Activated T-helper 2 cell treated with anti-CD3 and anti-CD28 coated beads, Interferon-gamma antibody, Interleukin-2, Interleukin-4, amounts not matched to agents 10 μg/mL and 5 μg/mL and 100 μg/mL, durations not matched to agents 14 hours and 24 hours and 36 hours (primary cell): ENCODE measurements around the gene SOX14. TPM values are rescaled to one million over a fixed set of nuclear protein-coding genes. Genes with fewer than 3 reads are reported as not detected.

Source experiments
- DNase-seq: peaks from one replicate; pipeline ENCODE4 v3.0.0; 2021; ENCODE audit warnings: low spot score
- H3K27ac Mint-ChIP-seq: one replicate; pipeline ENCODE4 v1.8.0; 2021; ENCODE audit warnings: mixed read lengths
- H3K27me3 Mint-ChIP-seq: one replicate; pipeline ENCODE4 v1.8.0; 2021; ENCODE audit warnings: low read depth, mixed read lengths
- H3K36me3 Mint-ChIP-seq: one replicate; pipeline ENCODE4 v1.8.0; 2021; ENCODE audit warnings: low read depth, mixed read lengths
- H3K4me1 Mint-ChIP-seq: one replicate; pipeline ENCODE4 v1.8.0; 2021; ENCODE audit warnings: low read depth, mixed read lengths
- H3K4me3 Mint-ChIP-seq: one replicate; pipeline ENCODE4 v1.8.0; 2021; ENCODE audit warnings: low read depth, mild to moderate bottlenecking, moderate library complexity, mixed read lengths
- H3K9me3 Mint-ChIP-seq: one replicate; pipeline ENCODE4 v1.8.0; 2021; ENCODE audit warnings: mixed read lengths
- intact Hi-C: fragments of 100-400 bp; cut with micrococcal nuclease; formaldehyde crosslinking; loops from one replicate; pipeline ENCODE4 v1.15.1; 2023
- total RNA-seq: library from RNA; stranded (reverse); gene quantifications from 2 replicates; pipeline ENCODE4 v1.2.3, GENCODE V29; 2022

Gene SOX14
- total RNA-seq, 1 donor from 2014 or later, result not detected

DNA sequence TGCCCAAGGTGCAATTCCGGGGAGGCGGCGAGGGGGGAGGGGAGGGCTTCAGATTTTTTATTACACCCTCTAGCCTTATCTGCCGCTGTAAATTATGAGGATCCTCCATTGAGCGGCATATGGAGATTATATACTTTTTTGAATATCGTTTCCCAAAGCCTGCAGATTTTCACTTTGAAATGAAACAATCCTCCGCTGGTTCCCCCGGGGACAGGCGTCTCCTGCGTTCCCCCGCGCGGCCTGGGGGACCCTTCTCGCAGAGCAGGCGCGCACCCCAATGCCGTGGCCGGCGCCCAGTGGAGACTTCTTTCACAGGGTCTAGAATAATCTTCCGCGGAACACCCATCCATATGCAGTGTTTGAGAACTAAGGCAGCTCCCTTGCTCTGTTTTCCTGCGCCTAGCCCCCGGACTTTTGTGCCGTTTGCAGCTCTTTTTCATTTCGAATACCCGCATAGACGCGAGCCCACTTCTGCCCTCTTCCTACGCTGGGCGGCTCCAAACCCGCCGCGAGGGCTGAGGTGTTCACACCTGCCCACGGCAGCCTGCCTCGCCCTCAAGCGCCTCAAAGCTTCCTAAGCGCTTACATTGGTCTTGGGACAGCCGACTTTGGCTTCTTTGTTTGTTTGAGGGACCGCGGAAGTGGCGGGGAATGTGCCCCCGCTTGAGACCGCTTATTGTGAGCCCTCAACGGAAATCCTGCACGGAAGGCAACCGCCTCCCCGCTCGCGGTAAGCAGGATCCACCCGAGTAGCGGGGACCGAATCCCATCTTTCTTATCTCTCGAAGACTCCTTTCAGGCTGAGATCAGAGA lies 7.5 kb downstream of the SOX14 start:
- Mint-ChIP-seq H3K27ac (no peak overlapping the region), H3K36me3 (peaks cover 5% of the 10 kb centered on the region), H3K27me3 (peaks cover 78% of the 10 kb centered on the region), H3K4me1 (peaks cover 2% of the 10 kb centered on the region), H3K4me3 (no peak overlapping the region), H3K9me3 (no peaks in the 10 kb centered on the region)
- intact Hi-C loops, result loop anchor here (2.0 kb wide), 1 partner anchor 1165 kb away; no protein-coding TSS in a partner anchor
- DNase-seq, result no peak

DNA sequence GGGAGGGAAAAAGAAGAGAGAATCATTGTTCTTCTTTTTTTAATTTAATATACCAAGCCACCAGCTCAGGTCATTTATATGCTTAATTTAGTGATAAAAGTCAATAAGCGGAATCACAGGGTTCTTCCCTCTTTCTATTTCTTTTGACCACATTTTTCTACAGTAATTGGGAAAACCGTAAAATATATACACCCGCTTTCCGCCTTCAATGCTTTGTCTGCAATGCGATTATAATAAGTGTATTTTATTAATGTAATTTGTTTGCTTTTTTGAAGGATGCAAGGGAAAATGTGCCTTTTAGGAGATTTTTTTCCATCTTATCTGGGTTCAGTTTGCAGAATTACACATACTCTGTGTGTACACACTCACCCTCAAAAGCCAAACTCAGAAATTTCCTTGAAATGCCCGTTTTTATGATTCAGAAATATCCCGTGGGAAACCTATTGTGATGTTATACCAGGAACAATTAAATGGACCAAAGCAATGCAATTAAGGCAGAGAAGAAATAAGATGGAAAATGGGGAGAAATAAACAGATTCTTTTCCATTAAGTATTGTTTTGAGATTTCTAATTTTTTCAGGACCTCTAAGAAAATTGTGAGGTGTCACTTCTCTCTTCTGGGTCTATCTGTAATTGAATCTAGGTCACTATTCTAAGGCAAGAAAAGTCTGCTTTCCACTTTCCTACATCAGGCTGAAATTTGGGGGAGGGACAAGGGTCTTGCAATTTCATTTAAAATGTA lies 8.3 kb downstream of the SOX14 start:
- Mint-ChIP-seq H3K4me1 (peaks cover 2% of the 10 kb centered on the region), H3K4me3 (no peak overlapping the region), H3K27ac (no peak overlapping the region), H3K27me3 (peaks cover 73% of the 10 kb centered on the region), H3K9me3 (no peaks in the 10 kb centered on the region), H3K36me3 (peaks cover 5% of the 10 kb centered on the region)
- no peak for DNase-seq
- intact Hi-C loops, result no loop called here

DNA sequence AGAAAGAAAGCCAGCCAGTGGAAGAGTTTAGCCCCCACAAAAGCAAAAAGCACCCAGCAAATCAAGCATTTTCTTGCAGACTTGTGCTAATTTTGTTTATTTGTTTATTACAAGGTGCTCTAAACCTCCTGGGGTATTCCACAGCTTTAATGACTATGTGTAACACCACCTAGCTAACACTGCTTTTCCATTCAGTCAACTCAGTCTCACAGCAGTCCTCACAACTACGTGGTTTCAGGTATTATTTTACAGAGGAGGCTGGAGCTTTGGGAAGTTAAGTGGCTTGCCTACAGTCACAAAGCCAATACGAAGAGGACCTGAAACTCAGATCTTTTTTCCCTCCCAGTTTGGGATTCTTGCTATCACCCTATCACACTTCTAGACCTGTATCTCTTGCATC lies 14.8 kb downstream of the SOX14 start:
- H3K4me1 Mint-ChIP-seq, result no peaks in the 10 kb centered on the region
- H3K36me3 Mint-ChIP-seq, result no peaks in the 10 kb centered on the region
- H3K27ac Mint-ChIP-seq, result no peak overlapping the region
- peaks cover 25% of the 10 kb centered on the region for H3K27me3 Mint-ChIP-seq
- no peak overlapping the region for H3K4me3 Mint-ChIP-seq
- DNase-seq, result no peak
- intact Hi-C loops, result no loop called here
- no peaks in the 10 kb centered on the region for H3K9me3 Mint-ChIP-seq

DNA sequence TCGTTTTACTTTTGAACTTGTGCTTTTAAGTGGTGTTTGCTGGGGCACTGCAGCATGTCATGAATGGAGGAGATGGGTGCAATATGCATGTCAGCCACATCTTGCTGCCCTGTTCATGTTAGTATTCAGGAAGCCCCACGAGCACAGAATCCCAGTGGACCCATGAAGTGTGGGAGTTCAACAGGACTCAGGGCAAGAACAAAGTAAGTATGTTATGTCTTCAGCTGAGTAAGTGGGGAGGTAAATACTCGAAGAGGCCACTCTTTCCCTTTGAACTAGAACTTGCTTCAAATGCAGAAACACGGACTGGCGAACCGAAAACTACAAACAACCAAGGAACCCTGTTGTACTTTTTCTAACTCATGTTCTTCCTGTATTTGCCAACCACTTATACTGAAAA lies 23.4 kb downstream of the SOX14 start:
- H3K4me1 Mint-ChIP-seq, result no peaks in the 10 kb centered on the region
- H3K27me3 Mint-ChIP-seq, result no peaks in the 10 kb centered on the region
- no peak overlapping the region for H3K27ac Mint-ChIP-seq
- DNase-seq, result no peak
- H3K4me3 Mint-ChIP-seq, result no peak overlapping the region
- no peaks in the 10 kb centered on the region for H3K9me3 Mint-ChIP-seq
- no peaks in the 10 kb centered on the region for H3K36me3 Mint-ChIP-seq
- intact Hi-C loops, result no loop called here

DNA sequence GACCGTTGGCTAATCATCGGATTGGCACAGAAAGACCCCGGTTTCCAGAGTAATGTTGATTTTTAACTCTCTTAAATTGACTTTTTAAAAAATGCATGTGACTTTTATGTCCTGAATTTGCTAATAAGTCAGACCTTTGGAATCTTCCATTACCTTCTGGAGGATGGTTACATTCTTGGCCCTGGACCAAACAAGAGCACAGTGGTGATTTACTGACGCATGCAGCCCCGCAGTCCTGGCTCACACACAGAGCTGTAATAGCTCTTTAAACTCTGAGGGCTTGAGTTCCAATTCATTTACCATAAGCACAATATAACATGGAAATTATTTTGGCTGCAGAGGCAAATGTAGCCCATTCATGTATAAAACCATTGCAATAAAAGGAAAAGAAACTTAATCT lies 25.1 kb downstream of the SOX14 start:
- H3K36me3 Mint-ChIP-seq, result no peaks in the 10 kb centered on the region
- H3K27me3 Mint-ChIP-seq, result no peaks in the 10 kb centered on the region
- H3K27ac Mint-ChIP-seq, result no peak overlapping the region
- intact Hi-C loops, result no loop called here
- no peak for DNase-seq
- H3K4me1 Mint-ChIP-seq, result no peaks in the 10 kb centered on the region
- H3K4me3 Mint-ChIP-seq, result no peak overlapping the region
- H3K9me3 Mint-ChIP-seq, result no peaks in the 10 kb centered on the region

DNA sequence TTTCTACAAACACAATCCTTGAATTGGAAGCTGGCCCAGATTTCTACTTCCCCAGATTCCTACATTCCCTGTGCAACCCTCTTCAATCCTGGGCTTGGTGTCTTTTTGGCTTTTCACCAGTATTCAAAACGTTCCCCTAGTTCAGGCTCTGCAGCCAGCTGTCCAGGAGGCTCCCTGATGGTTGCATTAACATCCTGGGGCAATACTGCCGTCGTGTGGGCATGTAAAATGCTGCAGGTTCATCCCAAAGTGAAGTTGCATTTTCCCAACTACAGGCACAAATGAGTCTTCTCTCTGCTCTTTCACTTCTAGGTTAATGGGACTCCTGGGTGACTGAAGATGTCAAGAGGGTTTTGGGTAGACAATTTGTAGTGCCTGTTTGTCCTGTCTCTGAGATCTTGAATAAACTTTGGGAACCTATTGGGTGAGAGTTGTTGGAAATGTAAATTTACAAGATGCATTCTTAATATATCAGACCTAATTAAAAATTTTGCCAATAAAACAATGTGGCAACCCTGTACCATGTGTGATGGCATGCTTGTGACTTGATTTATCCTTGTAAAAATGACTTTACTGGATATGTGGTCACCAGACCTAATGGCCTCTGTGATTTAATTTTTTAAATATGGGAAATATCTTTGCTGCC lies 28.6 kb downstream of the SOX14 start:
- Mint-ChIP-seq H3K36me3 (no peaks in the 10 kb centered on the region), H3K4me3 (no peak overlapping the region), H3K4me1 (no peaks in the 10 kb centered on the region), H3K27me3 (no peaks in the 10 kb centered on the region), H3K9me3 (no peaks in the 10 kb centered on the region), H3K27ac (no peak overlapping the region)
- no peak for DNase-seq
- intact Hi-C loops, result no loop called here

DNA sequence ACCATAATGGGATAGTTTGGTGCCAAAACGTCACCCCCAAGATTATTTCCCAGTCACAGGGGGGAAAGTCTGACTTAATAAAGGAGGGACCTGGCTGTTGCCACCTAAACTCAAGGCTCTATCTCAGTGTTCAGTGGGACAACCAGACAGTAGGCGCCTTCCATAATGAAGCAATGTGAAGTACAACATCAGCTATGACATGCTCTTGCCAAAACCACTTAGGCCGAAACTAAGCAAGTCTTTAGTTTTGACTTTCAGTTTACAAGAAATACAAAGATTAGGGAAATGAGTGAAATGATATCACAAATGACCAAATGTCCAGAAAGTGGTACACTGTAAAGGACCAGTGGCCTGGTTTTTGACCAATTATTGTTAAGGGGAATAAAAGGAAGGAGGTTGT lies 32.9 kb downstream of the SOX14 start:
- Mint-ChIP-seq H3K4me1 (no peaks in the 10 kb centered on the region), H3K27me3 (no peaks in the 10 kb centered on the region), H3K9me3 (no peaks in the 10 kb centered on the region), H3K36me3 (no peaks in the 10 kb centered on the region), H3K27ac (no peak overlapping the region), H3K4me3 (no peak overlapping the region)
- intact Hi-C loops, result no loop called here
- DNase-seq, result no peak

DNA sequence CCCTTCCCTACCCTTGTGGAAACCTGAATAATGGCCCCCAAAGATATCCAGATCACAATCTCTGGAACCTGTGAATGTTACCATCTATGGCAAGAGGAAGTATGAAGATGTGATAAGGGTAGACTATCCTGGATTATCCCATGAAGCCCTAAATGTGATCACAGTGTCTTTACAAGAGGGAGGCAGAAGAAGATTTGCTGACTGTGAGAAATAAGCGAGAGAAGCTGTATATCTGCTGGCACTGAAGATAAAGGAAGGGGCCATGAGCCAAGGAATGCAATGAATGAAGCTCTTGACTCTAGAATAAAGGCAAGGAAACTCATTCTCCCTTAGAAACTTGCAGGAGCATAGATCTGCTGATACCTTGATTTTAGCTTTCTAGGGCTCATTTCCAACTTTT lies 39.1 kb downstream of the SOX14 start:
- Mint-ChIP-seq H3K27ac (no peak overlapping the region), H3K27me3 (no peaks in the 10 kb centered on the region), H3K4me1 (no peaks in the 10 kb centered on the region), H3K4me3 (no peak overlapping the region), H3K36me3 (no peaks in the 10 kb centered on the region), H3K9me3 (no peaks in the 10 kb centered on the region)
- no peak for DNase-seq
- intact Hi-C loops, result no loop called here

DNA sequence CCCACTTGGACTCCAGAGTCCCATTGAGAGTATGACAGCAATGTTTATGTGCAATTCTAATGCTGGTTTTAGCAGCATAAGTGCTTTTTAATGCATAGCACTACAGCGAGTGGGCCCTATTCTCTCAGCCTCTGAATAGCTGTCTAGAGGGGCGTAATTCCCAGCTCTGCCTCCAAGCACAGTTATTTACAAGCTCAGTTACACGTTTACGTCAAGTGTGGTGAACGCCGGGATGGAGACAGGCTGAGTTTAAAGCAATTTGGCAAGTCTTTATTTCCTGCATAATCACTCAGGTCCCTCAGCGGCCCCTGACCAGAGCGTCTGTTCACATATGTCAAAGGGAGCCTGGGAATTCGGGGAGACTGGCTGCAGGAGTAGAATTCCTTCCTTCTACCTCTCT lies 43.9 kb downstream of the SOX14 start:
- no peak overlapping the region for H3K4me3 Mint-ChIP-seq
- DNase-seq, result no peak
- no peak overlapping the region for H3K27ac Mint-ChIP-seq
- H3K9me3 Mint-ChIP-seq, result no peaks in the 10 kb centered on the region
- no peaks in the 10 kb centered on the region for H3K4me1 Mint-ChIP-seq
- H3K36me3 Mint-ChIP-seq, result no peaks in the 10 kb centered on the region
- intact Hi-C loops, result no loop called here
- no peaks in the 10 kb centered on the region for H3K27me3 Mint-ChIP-seq

DNA sequence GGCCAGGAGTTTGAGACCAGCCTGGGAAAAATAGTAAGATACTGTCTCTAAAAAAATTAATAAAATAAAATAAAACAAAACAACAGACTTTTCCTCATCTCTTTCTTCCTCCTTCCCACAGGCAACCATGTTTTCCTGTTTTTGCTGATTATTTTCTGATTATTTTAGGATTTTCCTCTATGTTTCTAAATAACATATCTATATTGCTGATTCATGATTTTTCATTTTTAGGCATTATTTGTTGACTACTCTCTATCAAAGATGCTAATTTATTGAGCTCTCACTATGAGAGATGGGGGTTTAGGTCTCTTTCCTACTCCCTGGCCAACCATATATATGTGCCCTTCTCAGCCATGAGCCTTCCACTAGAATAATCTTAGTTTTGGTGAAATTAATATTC lies 45.4 kb downstream of the SOX14 start:
- no peak overlapping the region for H3K27ac Mint-ChIP-seq
- H3K36me3 Mint-ChIP-seq, result no peaks in the 10 kb centered on the region
- H3K27me3 Mint-ChIP-seq, result no peaks in the 10 kb centered on the region
- no peak for DNase-seq
- intact Hi-C loops, result no loop called here
- H3K9me3 Mint-ChIP-seq, result no peaks in the 10 kb centered on the region
- H3K4me1 Mint-ChIP-seq, result no peaks in the 10 kb centered on the region
- H3K4me3 Mint-ChIP-seq, result no peak overlapping the region

DNA sequence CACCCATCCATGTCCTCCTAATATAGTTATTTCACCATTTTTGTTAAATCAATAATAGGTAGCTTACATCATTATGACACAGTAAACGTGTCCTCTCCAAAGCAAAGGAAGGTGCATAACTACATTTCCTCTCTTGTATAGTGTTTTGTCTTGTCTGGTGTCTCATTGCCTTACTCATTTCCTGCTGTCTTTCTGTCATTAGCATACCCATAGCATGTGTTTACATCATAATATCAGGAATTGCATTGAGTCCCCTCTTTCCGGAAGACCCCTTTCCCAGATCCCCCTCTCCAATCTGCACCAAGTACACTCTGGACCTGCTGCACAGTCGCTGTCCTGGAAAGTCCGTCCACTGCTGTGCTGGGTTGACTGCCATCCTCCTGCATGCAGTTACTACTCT lies 47.9 kb downstream of the SOX14 start:
- Mint-ChIP-seq H3K36me3 (no peaks in the 10 kb centered on the region), H3K27me3 (no peaks in the 10 kb centered on the region), H3K27ac (no peak overlapping the region), H3K9me3 (no peaks in the 10 kb centered on the region), H3K4me1 (no peaks in the 10 kb centered on the region), H3K4me3 (no peak overlapping the region)
- DNase-seq, result no peak
- intact Hi-C loops, result no loop called here

DNA sequence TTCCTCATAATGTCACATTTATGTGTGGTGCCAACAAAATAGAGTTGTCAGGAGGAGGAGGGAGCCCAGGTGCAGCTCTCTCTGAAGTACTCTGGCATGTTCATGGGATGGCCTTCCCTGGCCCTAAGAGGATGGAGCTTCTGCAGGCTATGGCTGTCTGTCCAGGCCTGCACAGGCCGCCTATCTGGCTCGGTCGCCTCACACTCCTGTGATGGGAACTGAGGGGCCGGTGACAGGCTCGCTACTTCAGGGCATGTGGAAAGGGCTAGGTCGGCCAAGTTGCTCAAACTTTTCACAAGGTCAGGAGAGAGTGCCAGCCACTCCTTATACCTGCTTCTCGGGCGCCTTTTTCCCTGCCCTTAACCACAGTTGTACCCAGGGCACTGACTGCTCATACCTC lies 51.1 kb downstream of the SOX14 start:
- no peaks in the 10 kb centered on the region for H3K4me1 Mint-ChIP-seq
- H3K4me3 Mint-ChIP-seq, result no peak overlapping the region
- no peaks in the 10 kb centered on the region for H3K36me3 Mint-ChIP-seq
- DNase-seq, result no peak
- no peak overlapping the region for H3K27ac Mint-ChIP-seq
- no peaks in the 10 kb centered on the region for H3K9me3 Mint-ChIP-seq
- H3K27me3 Mint-ChIP-seq, result no peaks in the 10 kb centered on the region
- intact Hi-C loops, result no loop called here
